Stimulated activated CD8-positive, alpha-beta memory T cell treated with anti-CD3 and anti-CD28 coated beads, Interleukin-15, amount 100 ng/mL, for 4 hours (primary cell): ENCODE results near the gene TAF1L.
"Not testable (repeated sequence)": the region's sequence is repeated elsewhere in the genome, so short reads cannot be mapped to it uniquely, and the experiment has no call there.

ENCODE experiments used
- DNase-seq, 2 donors: peaks; one replicate each; pipeline ENCODE4 v3.0.0-alpha.2; 2020; ENCODE audit warnings: low read depth in 2 of 2

Gene TAF1L, protein sequence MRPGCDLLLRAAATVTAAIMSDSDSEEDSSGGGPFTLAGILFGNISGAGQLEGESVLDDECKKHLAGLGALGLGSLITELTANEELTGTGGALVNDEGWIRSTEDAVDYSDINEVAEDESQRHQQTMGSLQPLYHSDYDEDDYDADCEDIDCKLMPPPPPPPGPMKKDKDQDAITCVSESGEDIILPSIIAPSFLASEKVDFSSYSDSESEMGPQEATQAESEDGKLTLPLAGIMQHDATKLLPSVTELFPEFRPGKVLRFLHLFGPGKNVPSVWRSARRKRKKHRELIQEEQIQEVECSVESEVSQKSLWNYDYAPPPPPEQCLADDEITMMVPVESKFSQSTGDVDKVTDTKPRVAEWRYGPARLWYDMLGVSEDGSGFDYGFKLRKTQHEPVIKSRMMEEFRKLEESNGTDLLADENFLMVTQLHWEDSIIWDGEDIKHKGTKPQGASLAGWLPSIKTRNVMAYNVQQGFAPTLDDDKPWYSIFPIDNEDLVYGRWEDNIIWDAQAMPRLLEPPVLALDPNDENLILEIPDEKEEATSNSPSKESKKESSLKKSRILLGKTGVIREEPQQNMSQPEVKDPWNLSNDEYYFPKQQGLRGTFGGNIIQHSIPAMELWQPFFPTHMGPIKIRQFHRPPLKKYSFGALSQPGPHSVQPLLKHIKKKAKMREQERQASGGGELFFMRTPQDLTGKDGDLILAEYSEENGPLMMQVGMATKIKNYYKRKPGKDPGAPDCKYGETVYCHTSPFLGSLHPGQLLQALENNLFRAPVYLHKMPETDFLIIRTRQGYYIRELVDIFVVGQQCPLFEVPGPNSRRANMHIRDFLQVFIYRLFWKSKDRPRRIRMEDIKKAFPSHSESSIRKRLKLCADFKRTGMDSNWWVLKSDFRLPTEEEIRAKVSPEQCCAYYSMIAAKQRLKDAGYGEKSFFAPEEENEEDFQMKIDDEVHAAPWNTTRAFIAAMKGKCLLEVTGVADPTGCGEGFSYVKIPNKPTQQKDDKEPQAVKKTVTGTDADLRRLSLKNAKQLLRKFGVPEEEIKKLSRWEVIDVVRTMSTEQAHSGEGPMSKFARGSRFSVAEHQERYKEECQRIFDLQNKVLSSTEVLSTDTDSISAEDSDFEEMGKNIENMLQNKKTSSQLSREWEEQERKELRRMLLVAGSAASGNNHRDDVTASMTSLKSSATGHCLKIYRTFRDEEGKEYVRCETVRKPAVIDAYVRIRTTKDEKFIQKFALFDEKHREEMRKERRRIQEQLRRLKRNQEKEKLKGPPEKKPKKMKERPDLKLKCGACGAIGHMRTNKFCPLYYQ (N-terminal part only)

DNA sequence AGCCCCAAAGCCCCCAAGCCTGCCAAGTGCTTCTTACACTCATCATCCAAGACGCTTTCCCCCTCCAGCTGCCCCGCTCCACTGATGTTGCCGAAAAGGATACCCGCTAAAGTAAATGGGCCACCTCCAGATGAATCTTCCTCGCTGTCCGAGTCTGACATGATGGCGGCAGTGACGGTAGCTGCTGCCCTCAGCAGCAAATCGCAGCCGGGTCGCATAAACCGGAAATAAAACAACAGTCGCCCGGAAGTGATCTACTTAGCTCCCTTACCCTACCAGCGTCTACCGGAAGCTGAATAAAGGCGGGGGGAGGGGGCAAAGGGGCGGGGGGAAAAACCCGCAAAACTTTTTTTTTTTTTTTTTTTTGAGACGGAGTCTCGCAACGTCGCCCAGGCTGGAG lies at the start of gene TAF1L:
Gene TAF1L, minus strand, starts transcription at position 308 of the 400 bp plus-strand sequence. Its CDS starts 90 bp downstream, at position 218.
- DNase-seq, result no peak

DNA sequence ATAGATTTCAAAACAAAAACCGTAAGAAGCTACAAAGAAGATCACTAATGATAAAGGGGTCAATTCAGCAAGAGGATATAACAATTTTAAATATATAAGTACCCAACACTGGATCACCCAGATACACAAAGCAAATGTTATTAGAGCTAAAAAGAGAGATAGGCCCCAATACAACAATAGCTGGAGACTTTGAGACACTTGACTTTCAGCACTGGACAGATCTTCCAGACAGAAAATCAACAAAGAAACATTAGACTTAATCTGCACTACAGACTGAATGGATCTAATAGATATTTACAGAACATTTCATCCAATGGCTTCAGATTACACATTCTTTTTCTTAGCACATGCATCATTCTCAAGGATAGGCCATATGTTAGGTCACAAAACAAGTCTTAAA lies 46.3 kb upstream of the TAF1L start:
- DNase-seq, result no peak

DNA sequence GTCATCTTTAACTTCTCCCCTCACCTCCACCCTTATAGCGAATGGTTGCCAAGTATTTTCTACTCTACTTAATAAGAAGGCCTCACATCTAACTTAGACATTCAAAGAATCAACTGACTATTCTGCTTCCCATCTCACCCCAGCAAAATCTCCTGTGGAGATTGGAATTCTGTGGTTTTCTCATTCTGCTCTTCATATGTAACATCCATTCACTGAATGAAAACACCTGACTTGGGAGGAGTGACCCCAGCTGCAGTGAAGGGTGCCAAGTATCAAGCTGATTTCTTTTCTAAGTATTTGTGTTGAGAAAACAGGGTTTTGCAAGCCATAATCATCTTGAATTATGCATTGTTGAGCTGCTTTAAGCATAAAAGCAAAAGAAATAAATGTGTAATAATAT lies 42.5 kb upstream of the TAF1L start:
- no peak for DNase-seq

DNA sequence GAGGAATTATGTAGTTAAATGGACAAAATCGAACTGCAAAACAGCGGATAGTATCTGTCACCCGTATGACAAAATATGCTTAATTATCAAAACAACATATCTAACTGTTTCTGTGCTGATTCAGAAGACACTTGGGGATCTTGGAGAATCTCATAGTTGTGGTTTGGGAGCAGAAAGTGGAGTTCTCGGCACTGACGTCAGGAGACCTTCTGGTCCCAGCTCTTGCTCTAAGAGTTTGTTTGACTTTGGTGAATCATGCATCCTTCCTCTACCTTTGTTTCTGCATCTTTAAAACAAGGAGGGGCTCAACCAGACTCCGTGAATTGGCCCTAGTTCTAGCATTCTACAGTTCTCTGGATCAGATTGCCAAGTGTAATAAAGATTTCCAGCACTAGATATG lies 37.0 kb upstream of the TAF1L start:
- DNase-seq, result no peak

DNA sequence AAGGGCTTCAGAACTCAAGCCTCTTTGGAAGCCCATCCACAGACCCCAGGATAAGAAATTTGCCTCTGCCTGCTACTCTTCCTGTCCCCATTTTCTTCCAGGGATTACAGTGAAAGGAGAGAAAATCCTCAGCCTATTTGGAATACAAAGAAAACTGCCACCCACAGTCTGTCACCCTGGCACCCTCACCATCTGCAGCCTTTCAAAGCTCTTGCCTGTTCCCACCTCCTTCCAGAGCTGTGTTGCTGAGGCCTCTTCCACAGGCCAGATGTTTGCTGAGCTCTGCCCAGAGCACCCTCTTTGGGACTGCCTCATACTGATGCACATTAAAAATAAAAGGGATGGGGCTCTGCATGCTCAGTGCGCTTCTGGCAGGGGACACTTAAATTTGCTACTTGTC lies 35.9 kb upstream of the TAF1L start:
- DNase-seq, result no peak

DNA sequence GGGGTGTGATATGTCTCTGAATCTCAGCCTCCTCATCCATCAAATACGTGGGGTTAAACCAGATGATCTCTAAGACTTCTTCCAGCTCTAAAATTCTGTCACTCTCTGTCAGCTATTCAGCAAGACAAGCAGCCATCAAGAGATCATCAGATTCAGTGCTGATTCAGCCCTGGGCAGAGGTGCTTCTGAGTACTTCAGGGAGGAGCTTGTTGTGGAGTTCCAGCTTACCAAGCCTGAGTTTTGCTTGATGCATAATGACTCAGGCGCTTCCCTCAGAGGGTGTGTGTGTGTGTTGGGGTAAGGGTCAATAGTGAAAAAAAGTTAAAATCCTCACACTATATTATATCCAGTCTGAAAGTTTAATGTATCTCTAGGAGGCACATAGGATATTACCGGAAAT lies 29.6 kb upstream of the TAF1L start:
- DNase-seq, result no peak

DNA sequence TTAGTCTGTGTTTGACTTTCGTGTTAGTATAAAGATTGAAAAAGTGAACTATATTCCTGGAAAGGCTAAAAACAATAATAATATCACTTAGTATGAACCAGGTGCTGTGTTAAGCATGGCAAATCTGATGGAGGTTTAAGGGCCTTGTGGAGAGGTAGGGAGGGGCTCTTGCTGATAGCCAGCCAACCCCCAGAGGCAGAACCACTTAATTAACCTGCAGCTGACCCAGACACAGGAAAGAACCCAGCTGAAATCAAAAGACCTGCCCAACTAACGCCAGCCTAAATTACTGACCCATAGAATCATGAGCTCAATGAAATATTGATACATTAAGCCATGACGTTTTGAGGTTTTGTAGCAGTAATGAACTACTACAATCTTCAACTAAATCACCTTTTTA lies 28.3 kb upstream of the TAF1L start:
- DNase-seq, result no peak

DNA sequence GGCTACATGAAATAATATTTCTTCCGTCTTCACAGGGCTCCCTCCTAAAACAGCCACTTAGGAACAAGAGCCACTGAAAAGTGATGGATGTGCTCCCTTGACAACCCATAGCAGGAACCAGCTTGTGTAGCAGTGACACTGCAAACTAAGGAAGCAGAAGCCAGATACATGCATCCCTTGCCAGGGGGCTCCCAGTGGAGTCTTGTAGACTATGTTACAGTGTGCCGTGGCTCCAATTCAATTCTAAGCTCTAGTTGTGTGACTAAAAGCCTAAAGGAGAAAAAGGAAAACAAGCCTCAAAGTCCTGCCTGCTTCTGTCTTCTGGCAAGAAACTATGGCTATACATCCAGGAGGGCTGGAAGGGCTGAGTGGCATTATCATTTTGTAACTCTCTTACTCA lies 12.2 kb upstream of the TAF1L start:
- no peak for DNase-seq

DNA sequence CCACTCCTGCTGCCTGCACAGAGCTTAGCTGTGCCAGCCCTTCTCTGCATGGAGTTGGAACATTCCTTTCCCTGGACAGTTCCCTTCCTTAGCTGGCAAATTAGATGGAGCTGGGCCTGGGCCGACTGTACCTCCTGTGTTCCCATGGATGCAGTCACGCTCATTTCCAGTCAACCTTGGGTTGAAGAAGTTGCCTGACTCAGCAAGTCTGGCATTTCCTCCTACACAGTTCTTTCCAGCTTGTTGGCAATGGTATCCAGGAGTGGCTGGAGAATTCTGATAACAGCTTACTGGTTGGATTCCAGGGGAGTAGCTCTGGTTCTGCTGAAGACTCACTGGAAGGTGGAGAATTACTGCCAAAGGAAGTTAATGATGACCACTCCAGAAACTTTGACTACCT lies 9.2 kb upstream of the TAF1L start:
- no peak for DNase-seq

DNA sequence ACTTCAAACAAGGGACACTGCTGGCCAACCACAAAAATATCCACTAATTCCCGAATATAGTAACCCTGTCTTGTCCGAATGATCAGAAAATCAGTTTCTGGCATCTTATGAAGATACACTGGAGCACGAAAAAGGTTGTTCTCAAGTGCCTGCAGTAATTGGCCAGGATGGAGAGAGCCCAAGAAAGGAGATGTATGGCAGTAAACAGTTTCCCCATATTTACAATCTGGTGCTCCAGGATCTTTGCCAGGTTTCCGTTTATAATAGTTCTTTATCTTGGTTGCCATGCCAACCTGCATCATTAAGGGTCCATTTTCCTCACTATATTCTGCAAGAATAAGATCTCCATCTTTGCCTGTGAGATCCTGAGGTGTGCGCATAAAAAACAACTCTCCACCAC lies 2.3 kb downstream of the TAF1L start:
- DNase-seq, result not testable (repeated sequence)

DNA sequence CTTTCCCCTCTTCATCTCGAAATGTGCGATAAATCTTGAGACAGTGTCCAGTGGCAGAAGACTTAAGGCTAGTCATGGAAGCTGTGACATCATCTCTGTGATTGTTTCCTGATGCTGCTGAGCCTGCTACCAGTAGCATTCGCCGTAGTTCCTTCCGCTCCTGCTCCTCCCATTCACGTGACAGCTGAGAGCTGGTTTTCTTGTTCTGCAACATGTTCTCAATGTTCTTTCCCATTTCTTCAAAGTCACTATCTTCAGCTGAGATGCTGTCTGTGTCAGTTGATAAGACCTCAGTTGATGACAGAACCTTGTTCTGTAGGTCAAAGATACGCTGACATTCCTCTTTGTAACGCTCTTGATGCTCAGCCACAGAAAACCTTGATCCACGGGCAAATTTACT lies 3.5 kb downstream of the TAF1L start:
- DNase-seq, result no peak

DNA sequence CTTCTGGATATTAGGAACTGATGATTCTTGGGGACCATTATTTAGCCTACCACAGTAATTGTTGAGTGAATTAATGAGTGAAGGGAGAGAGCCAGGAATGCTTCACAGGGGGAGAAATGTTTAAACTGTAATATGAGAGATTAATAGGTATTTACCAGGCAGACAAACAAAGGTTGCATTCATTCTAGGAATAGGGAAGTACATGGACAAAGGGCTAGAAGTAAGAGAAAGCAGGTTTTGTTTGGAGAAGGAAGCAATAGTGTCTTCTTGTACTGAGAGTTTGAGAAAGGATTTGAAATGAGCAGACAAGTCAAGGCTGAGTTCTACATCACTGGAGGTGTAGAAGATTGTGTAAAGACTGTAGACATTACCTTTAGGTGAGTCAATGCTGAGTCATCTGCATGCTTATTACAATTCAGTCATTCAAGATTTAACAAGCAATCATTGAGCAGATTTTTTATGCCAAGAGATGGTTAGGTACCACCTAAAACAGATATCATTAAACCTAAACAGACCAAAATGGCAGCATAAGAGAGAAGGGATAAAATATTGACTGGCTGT lies 8.0 kb downstream of the TAF1L start:
- no peak for DNase-seq

DNA sequence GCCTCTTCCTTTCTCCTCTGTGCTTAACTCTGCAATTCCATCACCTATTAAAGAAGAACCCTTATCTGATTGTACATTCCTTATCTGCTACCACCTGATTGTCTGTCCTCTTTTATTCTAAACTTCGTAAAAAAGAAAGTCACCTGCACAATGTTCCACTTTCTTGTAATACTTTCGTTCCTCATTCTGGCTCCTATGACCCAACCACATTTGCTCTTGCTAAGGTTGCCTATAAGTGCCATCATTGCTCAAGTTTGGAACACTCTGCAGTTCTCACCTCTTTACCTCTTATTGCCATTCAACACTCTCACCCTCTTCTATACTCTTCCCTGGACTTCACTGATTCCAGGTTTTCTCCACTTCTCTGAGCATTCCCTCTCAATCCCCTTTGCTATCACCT lies 10.1 kb downstream of the TAF1L start:
- no peak for DNase-seq

DNA sequence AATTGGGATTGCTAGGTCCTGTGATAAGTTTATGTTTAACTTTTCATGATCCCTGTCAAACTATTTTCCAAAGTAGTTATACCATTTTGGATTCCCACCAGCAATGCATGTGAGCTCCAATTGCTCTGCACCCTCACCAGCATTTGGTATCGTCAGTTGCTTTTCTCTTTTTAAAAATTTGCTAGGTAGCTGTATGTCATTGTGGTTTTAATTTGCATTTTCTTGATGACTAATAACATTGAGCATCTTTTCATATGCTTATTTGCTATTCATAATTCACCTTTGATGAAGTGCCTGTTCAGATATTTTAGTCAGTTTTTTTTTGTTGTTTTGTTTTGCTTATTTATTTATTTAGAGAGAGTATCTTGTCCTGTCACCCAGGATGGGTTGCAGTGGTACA lies 12.5 kb downstream of the TAF1L start:
- no peak for DNase-seq

DNA sequence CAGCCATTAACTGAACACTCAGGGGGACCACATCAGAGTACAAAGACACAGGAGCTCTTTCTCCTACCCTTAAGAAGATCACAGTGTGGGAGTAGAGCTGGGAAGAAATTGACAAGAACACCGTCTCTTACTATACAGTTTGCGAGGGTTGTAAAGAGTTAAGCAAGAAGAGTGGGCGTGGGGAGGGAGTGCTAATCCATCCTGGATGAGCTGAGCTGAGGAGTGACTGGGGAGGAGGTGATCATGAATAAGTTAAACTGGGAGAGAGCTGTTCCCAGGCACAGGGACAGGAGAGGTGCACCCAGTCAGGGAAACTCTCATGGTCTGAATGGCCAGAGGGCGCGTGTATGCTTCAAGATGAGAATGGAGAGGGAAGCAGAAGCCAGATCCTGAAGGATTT lies 17.2 kb downstream of the TAF1L start:
- no peak for DNase-seq

DNA sequence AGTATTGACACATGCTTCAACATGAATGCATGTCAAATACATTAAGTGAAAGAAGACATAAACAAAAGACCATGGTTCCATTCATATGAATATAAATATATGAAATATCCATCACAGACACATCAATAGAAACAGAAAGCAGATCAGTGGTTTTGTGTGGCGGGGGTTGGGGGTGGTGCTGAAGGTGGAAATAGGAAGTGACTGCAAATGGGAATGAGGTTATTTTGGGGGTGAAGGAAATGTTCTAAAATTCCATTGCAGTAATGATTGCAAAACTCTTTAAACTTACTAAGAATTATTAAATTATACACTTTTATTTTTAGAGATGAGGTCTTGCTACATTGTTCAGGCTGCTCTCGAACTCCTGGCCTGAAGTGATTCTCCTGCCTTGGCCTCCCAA lies 28.7 kb downstream of the TAF1L start:
- DNase-seq, result no peak

DNA sequence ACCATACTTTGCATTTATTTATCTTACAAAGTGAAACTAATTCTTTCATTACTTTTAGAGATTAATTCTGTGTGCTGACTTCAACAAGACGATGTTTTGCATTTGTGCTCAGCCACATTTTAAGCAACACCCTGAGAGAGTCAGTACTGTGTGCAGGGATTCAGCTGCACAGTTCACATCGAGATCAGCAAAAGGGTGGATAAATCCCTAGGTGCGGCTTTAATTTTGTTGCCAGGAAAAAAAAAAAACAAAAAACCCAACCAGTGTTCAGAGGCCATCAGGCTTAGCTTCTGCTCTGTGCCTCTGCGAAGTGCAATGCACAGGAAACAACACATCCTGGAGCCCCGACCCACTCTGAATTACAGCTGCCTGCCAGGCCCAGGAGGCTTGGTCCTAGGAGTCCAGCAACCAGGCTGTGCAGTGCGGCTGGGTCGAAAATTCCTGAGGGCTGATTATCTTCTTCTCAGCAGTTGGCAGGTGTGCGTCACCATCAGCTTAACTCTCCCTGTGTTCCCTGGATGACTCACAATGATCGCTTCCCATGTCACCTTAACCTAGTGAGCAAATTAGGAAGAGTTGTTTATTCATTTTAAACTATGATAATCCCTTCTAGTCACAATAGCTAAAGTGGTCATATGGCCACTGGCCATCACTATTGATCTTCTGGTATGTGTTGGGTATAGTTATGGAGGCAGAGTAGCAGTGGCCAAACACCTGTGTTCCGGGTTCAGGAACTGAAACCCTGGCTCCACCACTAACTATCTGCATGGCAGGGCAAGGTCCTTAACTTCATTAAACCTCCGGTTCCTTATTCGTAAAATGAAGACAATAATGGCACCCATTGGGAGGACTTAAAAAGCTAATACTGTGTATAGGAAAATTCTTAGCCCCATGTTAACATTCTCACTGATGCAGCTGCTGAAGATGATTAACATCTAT lies 31.3 kb downstream of the TAF1L start:
- no peak for DNase-seq

DNA sequence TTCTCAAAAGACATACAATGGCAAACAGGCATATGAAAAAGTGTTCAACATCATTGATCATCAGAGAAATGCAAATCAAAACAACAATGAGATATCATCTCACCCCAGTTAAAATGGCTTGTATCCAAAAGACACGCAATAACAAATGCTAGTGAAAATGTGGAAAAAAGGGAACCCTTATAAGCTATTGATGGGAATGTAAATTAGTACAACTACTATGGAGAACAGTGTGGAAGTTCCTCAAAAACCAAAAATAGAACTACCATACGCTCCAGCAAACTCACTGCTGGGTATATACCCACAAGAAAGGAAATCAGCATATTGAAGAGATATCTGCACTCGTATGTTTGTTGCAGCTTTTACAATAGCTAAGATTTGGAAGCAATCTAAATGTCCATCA lies 36.4 kb downstream of the TAF1L start:
- not testable (repeated sequence) for DNase-seq

DNA sequence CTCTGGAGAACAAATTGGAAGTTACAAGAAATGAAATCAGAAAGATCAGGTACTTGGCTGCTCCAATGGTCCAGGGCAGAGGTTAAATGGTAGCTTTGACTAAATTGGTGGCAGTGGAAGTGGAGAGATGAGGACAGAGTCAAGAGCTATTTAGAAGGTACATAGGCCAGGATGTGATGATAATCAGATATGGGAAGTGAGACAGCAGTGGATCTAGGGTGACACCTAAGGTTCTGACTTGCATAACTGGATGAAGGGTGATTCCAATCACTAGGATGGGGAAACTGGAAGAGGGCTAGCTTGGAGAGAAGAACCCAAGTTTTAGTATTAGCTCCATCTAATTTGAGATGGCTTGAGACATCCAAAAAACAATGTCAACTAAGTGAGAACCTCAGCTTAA lies 38.5 kb downstream of the TAF1L start:
- no peak for DNase-seq

DNA sequence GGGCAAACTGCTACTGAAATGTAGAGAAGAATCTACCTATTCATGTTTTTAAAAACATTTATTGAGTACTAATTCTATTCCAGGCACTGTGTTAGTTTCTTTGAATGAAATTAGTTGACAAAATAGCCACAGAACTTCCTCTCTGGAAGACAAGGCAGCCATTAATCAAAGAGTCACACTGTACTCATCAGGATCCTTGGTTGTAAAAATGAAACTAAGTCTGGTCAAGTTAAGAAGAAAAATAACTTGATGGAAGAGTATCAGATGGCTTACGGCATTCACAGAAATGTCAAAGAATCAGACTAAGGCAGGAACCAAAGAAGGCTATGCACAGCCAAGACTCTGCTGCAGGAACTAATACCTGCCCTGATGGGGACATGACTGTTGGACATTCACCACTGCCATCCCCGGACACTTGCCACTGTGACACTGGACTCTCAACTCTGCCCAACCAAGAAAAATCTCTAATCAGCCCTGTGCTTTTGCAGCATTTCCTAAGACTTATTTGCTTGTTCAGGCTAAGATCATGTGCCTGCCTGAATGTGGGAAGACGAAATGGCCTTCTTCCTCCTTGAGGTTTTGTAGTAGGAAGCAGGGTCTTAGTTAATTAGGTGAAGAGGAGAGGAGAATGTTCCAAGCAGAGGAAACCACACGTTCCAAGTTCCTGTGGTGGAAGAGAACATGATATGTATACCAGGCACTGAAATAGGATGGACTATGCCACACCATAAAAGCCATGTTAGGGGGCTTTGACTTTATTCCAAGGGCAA lies 39.2 kb downstream of the TAF1L start:
- DNase-seq, result no peak
